Measurements from ENCODE around the gene IL2RA. TPM values are rescaled to one million over a fixed set of nuclear protein-coding genes. Genes with fewer than 3 reads are reported as not detected.

IL2RA gene
- total RNA-seq, 1 experiment from 2014 or later: 0.59 TPM

DNA sequence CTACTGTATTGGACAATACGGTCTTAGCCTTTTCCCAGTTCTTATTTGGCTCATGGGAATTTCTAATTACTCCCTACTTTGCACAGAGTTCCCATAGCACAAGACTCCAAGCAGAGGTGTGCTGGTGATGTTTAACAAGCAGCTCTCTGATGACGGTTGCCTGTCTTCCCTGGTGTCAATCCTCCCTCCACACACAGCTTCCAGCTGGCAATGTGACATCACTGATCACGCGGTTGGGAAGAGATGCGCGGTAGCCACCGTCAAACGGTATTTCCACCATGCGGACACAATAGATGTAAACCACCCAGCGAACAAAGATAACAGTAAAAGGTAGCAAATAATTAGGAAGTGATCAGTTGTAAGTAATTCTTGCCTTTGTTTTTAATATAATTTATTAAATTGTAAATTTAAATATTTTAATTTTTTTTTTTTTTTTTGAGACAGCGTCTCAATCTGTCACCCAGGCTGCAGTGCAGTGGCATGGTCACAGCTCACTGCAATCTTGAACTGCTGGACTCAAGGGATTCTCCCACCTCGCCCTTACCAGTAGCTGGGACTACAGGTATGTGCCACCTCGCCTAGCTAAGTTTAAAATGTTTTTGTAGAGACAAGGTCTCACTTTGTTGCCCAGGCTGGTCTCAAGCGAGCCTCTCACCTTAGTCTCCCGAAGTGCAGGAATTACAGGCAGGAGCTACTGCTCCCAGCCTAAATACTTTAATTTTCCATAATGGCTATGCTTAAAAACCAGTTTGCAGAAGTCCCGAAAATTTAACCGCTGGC is 48.6 kb downstream of the IL2RA start:
- intact Hi-C loops (cut with micrococcal nuclease): loop anchor here (1.0 to 10.0 kb wide), 3 partner anchors 69 to 393 kb away; no protein-coding TSS in a partner anchor

DNA sequence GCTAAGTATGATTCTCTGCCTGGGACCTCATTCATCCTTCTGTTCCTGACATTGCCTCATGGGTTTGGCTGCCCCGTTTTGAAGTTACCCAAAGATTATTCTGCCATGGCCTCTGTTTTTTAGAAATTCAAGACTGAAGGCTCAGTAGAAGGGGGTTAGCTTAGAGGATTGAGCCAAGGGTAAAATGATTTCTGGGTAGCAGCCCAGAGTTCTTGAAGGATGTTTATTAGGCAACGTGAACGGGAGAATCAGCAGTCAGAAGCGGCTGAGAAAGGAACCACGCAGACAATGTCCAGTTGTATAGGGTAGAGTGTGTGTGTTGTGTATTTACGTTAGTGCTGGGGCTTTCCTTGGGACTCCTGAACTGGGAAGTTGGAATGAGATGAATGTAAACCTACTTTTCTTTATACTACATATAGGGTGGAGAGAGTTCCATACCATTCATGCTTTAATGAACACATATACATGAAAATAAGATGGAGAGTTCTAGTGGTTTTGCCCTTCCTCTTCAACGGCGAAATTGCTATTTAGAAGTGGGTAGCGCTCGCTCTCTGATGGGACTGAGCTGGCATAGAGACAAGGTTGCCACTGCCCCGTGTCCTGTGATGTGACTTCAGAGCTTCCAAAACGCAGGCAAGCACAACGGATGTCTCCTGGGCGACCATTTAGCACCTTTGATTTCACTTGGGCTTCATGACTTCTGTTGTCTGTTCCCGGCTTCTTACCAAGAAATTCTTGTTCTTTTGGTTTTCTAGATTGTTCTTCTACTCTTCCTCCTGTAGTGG is 49.9 kb downstream of the IL2RA start:
- H3K27me3 ChIP-seq (ENCODE audit: insufficient read depth, low read length): no peaks in the 10 kb centered on the region
- H3K9me3 ChIP-seq (ENCODE audit: control insufficient read depth in 1 of 2, insufficient read depth in 1 of 2, low read depth in 1 of 2, low read length in 2 of 2): no peaks in the 10 kb centered on the region
- no peaks in the 10 kb centered on the region for H3K79me2 ChIP-seq (ENCODE audit: insufficient read depth, low read length)
- no peaks in the 10 kb centered on the region for H4K20me1 ChIP-seq (ENCODE audit: insufficient read depth)
- H3K36me3 ChIP-seq (ENCODE audit: control insufficient read depth in 1 of 2, insufficient read depth in 2 of 2, low read length in 2 of 2): no peaks in the 10 kb centered on the region
- H3K4me2 ChIP-seq (ENCODE audit: low read length): no peak overlapping the region
- POLR2A ChIA-PET: no interaction called here
- no peak for DNase-seq (ENCODE audit: low read depth, low spot score)
- H3K27ac ChIP-seq (ENCODE audit: low read depth, low read length): no peak overlapping the region
- RAD21 ChIA-PET (ENCODE audit: low non-redundant PET in 1 of 2, low total read pairs in 2 of 2, uncharacterized antibody in 2 of 2, unreplicated experiment in 2 of 2): no interaction called here
- BruUV-seq (replicated peaks): no TSS peak
- no peak overlapping the region for H3K9ac ChIP-seq (ENCODE audit: low read length)
- no peak overlapping the region for H3K4me3 ChIP-seq (replicated peaks in 1 of 2; ENCODE audit: low read depth in 1 of 2, low read length in 2 of 2)
- no peak overlapping the region for H2AFZ ChIP-seq (ENCODE audit: low read depth, low read length, poor library complexity, severe bottlenecking)
- no peak for ATAC-seq
- 0 out of 4 replicates have a peak, but pooled peaks cover 0 to 2% of the 10 kb centered on the region in 2 experiments for H3K4me1 ChIP-seq (ENCODE audit: control insufficient read depth in 1 of 2, insufficient read depth in 2 of 2, low read length in 2 of 2)
- intact Hi-C loops (cut with micrococcal nuclease): loop anchor here (10.0 kb wide), 1 partner anchor 68 kb away; no protein-coding TSS in a partner anchor
- CTCF ChIA-PET: interaction anchor here (3.0 kb wide), 1 partner anchor 389 kb away, joined by 17 read pairs; no protein-coding TSS in a partner anchor
- no peaks in the 10 kb centered on the region for H3K9me2 ChIP-seq (ENCODE audit: insufficient read depth)
- TF ChIP-seq JUND (IDR thresholded peaks at IDR 0.05): no peak
- TF ChIP-seq FOSL1 (IDR thresholded peaks at IDR 0.05; ENCODE audit: low read depth): no peak
- no peak for TF ChIP-seq ZNF274 (IDR thresholded peaks at IDR 0.05; ENCODE audit: low read depth, low read length)
- TF ChIP-seq SRF (IDR thresholded peaks at IDR 0.05; ENCODE audit: low read depth): no peak
- TF ChIP-seq CEBPB (IDR thresholded peaks at IDR 0.05; ENCODE audit: low read depth): no peak
- no peak for TF ChIP-seq SP1 (IDR thresholded peaks at IDR 0.05; ENCODE audit: low read depth)
- TF ChIP-seq ELF1 (IDR thresholded peaks at IDR 0.05; ENCODE audit: borderline replicate concordance, low read depth): no peak
- no peak for TF ChIP-seq RAD21 (IDR thresholded peaks at IDR 0.05; ENCODE audit: low read depth)
- TF ChIP-seq, protein P1, sequence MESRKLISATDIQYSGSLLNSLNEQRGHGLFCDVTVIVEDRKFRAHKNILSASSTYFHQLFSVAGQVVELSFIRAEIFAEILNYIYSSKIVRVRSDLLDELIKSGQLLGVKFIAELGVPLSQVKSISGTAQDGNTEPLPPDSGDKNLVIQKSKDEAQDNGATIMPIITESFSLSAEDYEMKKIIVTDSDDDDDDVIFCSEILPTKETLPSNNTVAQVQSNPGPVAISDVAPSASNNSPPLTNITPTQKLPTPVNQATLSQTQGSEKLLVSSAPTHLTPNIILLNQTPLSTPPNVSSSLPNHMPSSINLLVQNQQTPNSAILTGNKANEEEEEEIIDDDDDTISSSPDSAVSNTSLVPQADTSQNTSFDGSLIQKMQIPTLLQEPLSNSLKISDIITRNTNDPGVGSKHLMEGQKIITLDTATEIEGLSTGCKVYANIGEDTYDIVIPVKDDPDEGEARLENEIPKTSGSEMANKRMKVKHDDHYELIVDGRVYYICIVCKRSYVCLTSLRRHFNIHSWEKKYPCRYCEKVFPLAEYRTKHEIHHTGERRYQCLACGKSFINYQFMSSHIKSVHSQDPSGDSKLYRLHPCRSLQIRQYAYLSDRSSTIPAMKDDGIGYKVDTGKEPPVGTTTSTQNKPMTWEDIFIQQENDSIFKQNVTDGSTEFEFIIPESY (IDR thresholded peaks at IDR 0.05; ENCODE audit: extremely low read depth, insufficient replicate concordance, low read length): no peak
- no peak for TF ChIP-seq SIN3A (IDR thresholded peaks at IDR 0.05; ENCODE audit: low read depth)
- TF ChIP-seq POLR2A (IDR thresholded peaks at IDR 0.05; ENCODE audit: borderline replicate concordance, extremely low read depth, insufficient read depth, insufficient read length): no peak

More for the DNA sequence above, 48.6 kb downstream of the IL2RA start:
- Histone ChIP-seq H3K36me3 (ENCODE audit: control insufficient read depth in 1 of 2, insufficient read depth in 2 of 2, low read length in 2 of 2) (no peaks in the 10 kb centered on the region), H3K4me3 (replicated peaks in 1 of 2; ENCODE audit: low read depth in 1 of 2, low read length in 2 of 2) (no peak overlapping the region), H3K9ac (ENCODE audit: low read length) (no peak overlapping the region), H3K27ac (ENCODE audit: low read depth, low read length) (no peak overlapping the region), H3K9me3 (ENCODE audit: control insufficient read depth in 1 of 2, insufficient read depth in 1 of 2, low read depth in 1 of 2, low read length in 2 of 2) (no peaks in the 10 kb centered on the region), H3K79me2 (ENCODE audit: insufficient read depth, low read length) (no peaks in the 10 kb centered on the region), H3K4me2 (ENCODE audit: low read length) (peak overlapping the region; percentile 29), H3K9me2 (ENCODE audit: insufficient read depth) (no peaks in the 10 kb centered on the region), H3K27me3 (ENCODE audit: insufficient read depth, low read length) (no peaks in the 10 kb centered on the region), H2AFZ (ENCODE audit: low read depth, low read length, poor library complexity, severe bottlenecking) (peak overlapping the region; percentile 77), H3K4me1 (ENCODE audit: control insufficient read depth in 1 of 2, insufficient read depth in 2 of 2, low read length in 2 of 2) (0 out of 4 replicates have a peak, but pooled peaks cover 0 to 2% of the 10 kb centered on the region in 2 experiments), H4K20me1 (ENCODE audit: insufficient read depth) (no peaks in the 10 kb centered on the region)
- ATAC-seq (peak; percentile 62), DNase-seq (ENCODE audit: low read depth, low spot score) (no peak)
- ChIA-PET CTCF (interaction anchor here (0.6 to 3.0 kb wide), 6 partner anchors 14 to 665 kb away, joined by 3 to 17 read pairs (median 4); no protein-coding TSS in a partner anchor), POLR2A (no interaction called here), RAD21 (ENCODE audit: low non-redundant PET in 1 of 2, low total read pairs in 2 of 2, uncharacterized antibody in 2 of 2, unreplicated experiment in 2 of 2) (interaction anchor here in 1 of 2 experiments (1.0 kb wide), 1 partner anchor 388 kb away, joined by 3 read pairs; no protein-coding TSS in a partner anchor)
- BruUV-seq (replicated peaks): no TSS peak
- no peak for TF ChIP-seq TCF7L2 (IDR thresholded peaks at IDR 0.05; ENCODE audit: borderline replicate concordance, extremely low read depth, insufficient read depth, insufficient read length)

Data from HCT116 (cell line).